ENCODE data around the gene GARIN5B. TPM values are rescaled to one million over a fixed set of nuclear protein-coding genes. Genes with fewer than 3 reads are reported as not detected.
A peak's percentile ranks its signal among the peaks of the same experiment; 100 is the strongest.

The GARIN5B gene
- total RNA-seq, 2 experiments from 2014 or later: not detected

DNA sequence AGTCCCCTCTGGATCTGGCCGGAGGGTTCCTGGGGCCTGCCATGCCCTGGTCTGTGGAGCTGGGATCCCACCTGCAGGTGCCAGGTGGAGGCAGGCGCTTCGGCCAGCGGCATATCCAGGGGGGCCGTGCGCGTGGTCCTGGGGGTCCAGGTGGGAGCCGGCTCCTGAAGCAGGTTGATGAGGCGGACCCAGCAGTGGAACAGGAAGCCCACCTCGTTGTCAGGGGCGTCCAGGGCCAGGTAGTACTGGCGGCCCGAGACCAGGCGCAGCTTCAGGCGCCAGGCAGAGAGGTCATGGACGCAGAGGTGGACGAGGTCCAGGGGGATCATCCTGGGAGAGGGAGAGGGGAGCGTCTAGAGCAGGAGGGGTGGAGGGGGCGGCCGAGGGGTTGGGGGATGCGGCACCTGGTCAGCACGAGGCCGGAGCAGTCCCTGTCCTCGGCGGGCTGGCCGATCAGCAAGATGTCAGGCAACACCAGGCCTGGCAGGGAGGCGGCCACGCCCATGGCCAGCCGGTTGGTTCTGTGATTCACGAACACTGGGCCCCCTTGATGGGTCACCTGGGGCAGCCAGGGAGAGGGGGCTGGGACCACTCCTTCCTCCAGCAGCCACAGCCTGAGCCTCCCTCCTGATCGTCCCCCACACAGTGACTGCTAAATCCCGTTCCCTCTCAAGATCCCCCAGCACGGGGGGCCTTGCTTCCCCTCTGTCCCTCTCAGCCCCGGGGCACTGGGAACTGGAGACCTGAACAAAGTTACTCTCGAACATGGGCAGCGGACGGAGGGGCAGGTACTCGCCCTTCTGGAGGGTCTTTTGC is 678 bp downstream of the GARIN5B start:
- no peak for DNase-seq
- H3K36me3 Mint-ChIP-seq (ENCODE audit: low read depth): no peaks in the 10 kb centered on the region
- H3K27me3 Mint-ChIP-seq: peaks cover 8% of the 10 kb centered on the region
- no peaks in the 10 kb centered on the region for H3K4me1 Mint-ChIP-seq
- CTCF ChIA-PET: no interaction called here
- POLR2A ChIA-PET: no interaction called here
- H3K27ac Mint-ChIP-seq: no peak overlapping the region
- H3K4me3 Mint-ChIP-seq: no peak overlapping the region
- no peaks in the 10 kb centered on the region for H3K9me3 Mint-ChIP-seq

DNA sequence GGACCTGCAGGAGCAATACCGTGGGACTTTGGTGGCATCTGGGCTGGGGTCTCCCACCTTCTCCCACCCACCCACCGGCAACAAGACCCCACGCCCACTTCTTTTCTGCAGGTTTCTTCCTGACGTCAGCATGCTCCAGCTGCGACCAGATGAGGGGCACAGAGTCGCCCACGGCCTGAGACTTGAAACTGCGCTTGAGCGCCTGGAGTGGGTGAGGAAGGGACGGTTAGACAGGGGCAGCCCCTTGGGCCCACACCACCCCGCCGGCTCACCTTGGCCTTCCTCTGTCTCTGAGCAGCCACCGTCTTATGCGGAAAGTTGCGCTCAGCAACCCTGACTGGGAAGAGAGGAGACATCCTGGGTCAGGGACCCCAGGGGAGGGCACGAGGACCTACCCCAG is 2.2 kb downstream of the GARIN5B start:
- Mint-ChIP-seq H3K9me3 (no peaks in the 10 kb centered on the region), H3K4me1 (no peaks in the 10 kb centered on the region), H3K27ac (no peak overlapping the region), H3K4me3 (no peak overlapping the region), H3K27me3 (peaks cover 9% of the 10 kb centered on the region), H3K36me3 (ENCODE audit: low read depth) (no peaks in the 10 kb centered on the region)
- no peak for DNase-seq
- CTCF ChIA-PET: no interaction called here
- POLR2A ChIA-PET: no interaction called here

DNA sequence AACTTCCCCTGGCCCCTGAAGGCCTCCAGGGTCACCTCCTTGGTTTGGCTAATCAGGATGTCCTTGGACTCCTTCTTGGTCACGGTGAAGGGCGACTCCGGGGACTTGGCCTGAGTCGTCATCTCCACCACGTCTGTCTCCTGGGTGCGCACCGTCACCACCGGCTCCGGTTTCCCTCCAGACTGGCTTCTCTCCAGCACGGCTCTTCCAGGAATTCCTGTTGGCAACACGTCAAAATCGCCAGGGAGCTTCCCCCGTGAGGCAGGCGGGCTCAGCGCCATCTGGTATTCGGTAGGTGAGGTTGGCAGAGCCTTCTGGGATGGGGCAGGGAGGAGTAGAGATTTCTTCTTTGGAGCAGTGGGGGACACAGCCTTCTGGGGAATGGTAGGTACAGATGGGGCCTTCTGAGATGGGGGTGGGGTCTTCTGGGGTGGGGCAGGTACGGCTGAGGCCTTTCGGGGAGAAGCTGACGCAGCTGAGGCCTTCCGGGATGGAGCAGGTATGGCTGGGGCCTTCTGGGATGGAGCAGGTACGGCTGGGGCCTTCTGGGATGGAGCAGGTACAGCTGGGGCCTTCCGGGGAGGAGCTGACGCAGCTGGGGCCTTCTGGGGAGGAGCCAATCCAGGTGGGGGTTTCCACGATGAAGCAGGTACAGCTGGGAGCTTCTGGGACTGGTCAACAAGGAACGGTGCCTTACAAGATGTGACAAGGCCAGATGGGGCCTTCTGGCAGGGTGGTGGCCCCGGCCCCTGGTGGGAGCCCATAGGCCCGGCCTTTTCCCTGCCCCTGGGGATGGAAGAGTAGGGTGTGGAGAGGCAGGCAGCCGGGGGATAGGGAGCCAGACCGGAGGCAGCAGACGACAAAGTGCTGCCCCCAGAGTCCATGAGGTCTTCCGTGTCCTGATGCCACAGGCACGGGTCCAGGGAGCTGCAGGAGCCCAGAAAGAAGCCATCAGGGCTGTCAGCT is 3.8 kb downstream of the GARIN5B start:
- no peak for DNase-seq
- no peaks in the 10 kb centered on the region for H3K9me3 Mint-ChIP-seq
- no peak overlapping the region for H3K27ac Mint-ChIP-seq
- POLR2A ChIA-PET: interaction anchor here (1.2 kb wide), 1 partner anchor 48 kb away, joined by 4 read pairs; the partner anchor contains the start of gene UBE2S
- CTCF ChIA-PET: no interaction called here
- no peaks in the 10 kb centered on the region for H3K36me3 Mint-ChIP-seq (ENCODE audit: low read depth)
- peaks cover 16% of the 10 kb centered on the region for H3K27me3 Mint-ChIP-seq
- H3K4me3 Mint-ChIP-seq: no peak overlapping the region
- H3K4me1 Mint-ChIP-seq: no peaks in the 10 kb centered on the region

DNA sequence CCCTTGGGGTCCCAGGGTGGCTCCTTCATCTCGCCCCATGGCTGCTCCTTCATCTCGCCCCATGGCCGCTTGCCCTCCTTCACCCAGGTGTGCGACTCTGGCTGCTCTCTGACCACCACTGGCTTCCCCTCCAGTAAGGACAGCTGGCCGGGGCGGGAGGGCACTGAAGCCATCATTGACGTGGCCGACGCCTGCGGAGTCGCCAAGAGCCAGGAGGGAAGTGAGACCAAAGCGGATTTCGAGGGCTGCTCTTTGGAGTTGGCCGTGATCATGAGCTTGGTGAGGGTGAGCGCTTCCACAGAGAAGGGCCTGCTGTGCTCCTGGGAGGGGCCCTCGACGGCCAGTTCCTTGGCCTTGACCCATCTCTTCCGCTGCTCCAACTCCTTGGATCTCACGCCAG is 4.6 kb downstream of the GARIN5B start:
- no peak overlapping the region for H3K4me3 Mint-ChIP-seq
- H3K4me1 Mint-ChIP-seq: peaks cover 4% of the 10 kb centered on the region
- no peak overlapping the region for H3K27ac Mint-ChIP-seq
- H3K36me3 Mint-ChIP-seq (ENCODE audit: low read depth): no peaks in the 10 kb centered on the region
- H3K9me3 Mint-ChIP-seq: no peaks in the 10 kb centered on the region
- POLR2A ChIA-PET: no interaction called here
- no peak for DNase-seq
- peaks cover 21% of the 10 kb centered on the region for H3K27me3 Mint-ChIP-seq
- CTCF ChIA-PET: no interaction called here

DNA sequence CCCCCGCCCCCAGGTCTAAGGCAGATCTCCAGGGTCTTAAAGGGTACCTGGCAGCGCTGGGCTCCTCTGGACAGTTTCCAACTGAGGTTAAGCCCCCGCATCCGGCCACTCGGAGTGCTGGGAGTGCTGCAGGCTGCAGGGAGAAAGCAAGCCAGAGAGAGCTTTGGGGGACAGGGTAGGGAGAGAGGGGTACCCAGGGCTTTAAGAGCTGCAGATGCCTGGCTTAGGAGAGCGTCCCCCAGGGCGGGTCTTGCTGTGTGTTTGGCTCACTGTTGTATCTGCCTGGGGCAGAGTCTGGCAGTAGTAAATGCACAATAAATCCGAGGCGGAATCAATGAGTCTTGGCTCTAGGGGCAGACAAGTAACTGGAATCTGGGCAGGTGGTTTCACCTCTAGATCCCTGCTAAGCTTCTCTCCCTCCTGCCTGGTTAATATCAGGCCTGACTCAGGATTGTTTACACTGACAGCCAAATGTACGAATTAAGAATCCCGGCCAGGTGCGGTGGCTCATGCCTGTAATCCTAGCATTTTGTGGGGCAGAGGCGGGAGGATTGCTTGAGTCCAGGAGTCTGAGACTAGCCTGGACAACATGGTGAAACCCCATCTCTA is 7.7 kb downstream of the GARIN5B start:
- Mint-ChIP-seq H3K36me3 (ENCODE audit: low read depth) (no peaks in the 10 kb centered on the region), H3K27ac (no peak overlapping the region), H3K4me3 (no peak overlapping the region), H3K9me3 (no peaks in the 10 kb centered on the region), H3K27me3 (peaks cover 46% of the 10 kb centered on the region), H3K4me1 (peaks cover 34% of the 10 kb centered on the region)
- ChIA-PET CTCF (interaction anchor here (0.6 to 1.7 kb wide), 2 partner anchors 13 to 16 kb away, joined by 3 to 4 read pairs; partner anchors contain the start of gene KMT5C), POLR2A (interaction anchor here (1.1 kb wide), 1 partner anchor 17 kb away, joined by 4 read pairs; no protein-coding TSS in a partner anchor)
- DNase-seq: no peak

DNA sequence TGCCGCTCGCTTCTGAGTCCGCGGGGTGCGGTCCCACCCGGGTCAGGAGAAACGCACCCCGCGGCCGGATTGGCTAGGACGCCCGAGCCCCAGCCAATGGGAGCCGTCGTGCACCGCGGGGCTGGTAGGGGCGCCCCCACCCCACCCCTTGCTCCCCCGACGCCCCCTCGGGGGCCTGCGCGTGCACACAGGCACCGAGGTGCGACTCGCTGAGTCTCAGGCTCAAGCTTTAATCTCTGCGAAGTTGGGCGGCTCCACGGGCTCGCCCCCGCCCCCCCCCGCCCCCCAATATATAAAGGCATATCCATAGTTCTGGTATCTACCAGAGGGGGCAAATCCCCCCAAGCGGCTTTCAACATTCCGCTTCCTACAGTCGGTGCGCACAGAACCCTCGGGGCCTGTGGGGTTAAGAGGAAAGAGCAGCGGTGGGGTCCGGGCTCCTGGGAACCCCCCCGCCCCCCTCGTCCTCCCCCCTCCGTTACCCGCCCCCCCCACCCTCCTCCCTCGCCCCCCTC is 8.3 kb downstream of the GARIN5B start, which contains the start of gene COX6B2:
TSS of gene COX6B2 (minus strand) at position 22 of the 515 bp plus-strand sequence. CDS start 198 bp downstream, outside the sequence.
- Mint-ChIP-seq H3K27me3 (peaks cover 46% of the 10 kb centered on the region), H3K4me3 (peak within 1 kb of the TSS; percentile 67), H3K9me3 (no peaks in the 10 kb centered on the region), H3K27ac (no peak within 1 kb of the TSS), H3K4me1 (peaks cover 34% of the 10 kb centered on the region), H3K36me3 (ENCODE audit: low read depth) (no peaks in the 10 kb centered on the region)
- ChIA-PET POLR2A (no interaction called here), CTCF (interaction anchor here (1.7 kb wide), 1 partner anchor 16 kb away, joined by 4 read pairs; the partner anchor contains the start of gene KMT5C)
- no peak for DNase-seq

DNA sequence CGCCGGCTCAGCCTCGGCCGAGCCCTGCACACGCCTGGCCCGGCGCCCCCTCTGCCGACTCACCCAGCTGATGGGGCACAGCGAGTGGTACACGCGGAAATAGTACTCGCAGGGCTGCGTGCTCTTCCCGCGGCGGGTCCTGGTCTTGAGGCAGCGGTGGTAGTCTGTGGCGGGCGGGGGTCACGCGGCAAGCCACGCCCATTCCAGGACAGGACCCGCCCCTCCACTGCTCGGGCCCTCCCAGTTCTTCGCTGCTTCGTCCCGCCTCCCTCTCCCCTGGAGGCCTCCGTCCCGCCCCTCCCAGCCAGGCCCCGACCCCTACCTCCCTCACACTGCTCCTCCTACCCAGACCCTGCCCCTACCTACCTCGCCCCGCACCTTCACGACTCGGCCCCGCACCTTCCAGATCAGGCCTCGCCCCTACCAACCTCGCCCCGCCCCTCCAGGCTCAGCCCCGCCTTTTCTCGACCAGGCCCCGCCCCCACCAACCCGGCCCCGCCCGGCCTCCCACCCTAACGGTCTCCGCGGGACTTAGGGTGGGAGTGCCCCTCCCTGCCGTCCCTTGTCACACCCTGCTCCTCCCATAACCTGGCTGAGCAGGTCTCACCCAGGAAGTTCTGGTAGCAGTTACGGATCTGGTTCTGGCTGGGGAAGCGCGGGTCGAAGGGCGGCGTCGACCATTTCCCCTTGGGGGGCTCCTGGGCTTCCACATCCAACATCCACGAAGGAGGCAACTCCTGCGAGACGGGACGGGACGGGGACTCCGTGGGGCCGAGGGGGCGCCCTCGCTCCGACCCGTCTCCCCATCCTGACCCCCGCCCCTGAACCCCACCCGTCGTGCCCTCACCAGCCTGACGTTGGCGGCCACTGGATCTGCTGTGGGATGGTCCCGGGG is 9.0 kb downstream of the GARIN5B start:
- H3K4me1 Mint-ChIP-seq: peaks cover 34% of the 10 kb centered on the region
- DNase-seq: peak; percentile 71
- CTCF ChIA-PET: no interaction called here
- peak overlapping the region; percentile 67 for H3K4me3 Mint-ChIP-seq
- POLR2A ChIA-PET: interaction anchor here (0.9 to 2.5 kb wide), 3 partner anchors 15 to 236 kb away, joined by 3 to 13 read pairs (median 3); partner anchors contain the start of genes KMT5C and UBE2S
- H3K9me3 Mint-ChIP-seq: no peaks in the 10 kb centered on the region
- H3K36me3 Mint-ChIP-seq (ENCODE audit: low read depth): no peaks in the 10 kb centered on the region
- H3K27me3 Mint-ChIP-seq: peaks cover 46% of the 10 kb centered on the region
- H3K27ac Mint-ChIP-seq: no peak overlapping the region

DNA sequence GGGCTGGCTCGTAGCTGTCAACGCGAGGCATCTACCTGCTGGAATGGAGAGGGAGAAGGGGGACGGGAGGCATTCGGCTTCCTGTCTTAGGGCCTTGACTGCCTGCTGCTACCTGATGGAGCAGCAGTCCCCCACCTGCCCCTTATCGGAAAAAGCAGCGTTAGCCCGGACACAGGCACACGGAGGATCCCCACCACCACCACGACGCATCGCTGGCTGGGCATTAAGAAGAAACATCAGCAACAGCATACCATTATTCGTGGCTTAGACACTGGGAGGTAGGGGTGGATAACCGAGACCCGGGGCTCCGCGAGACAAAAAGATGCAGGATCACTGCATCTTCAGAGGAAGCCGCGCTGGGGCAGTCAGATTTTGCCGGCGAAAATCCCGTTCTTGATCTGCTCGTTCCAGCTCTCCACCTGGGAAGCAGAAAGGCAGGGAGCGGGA is 9.7 kb downstream of the GARIN5B start:
- no peak for DNase-seq
- ChIA-PET CTCF (no interaction called here), POLR2A (interaction anchor here (0.9 to 2.5 kb wide), 3 partner anchors 14 to 235 kb away, joined by 3 to 13 read pairs (median 3); partner anchors contain the start of genes KMT5C and UBE2S)
- Mint-ChIP-seq H3K27ac (no peak overlapping the region), H3K4me3 (peak overlapping the region; percentile 67), H3K36me3 (ENCODE audit: low read depth) (no peaks in the 10 kb centered on the region), H3K4me1 (peaks cover 34% of the 10 kb centered on the region), H3K9me3 (no peaks in the 10 kb centered on the region), H3K27me3 (peaks cover 46% of the 10 kb centered on the region)

DNA sequence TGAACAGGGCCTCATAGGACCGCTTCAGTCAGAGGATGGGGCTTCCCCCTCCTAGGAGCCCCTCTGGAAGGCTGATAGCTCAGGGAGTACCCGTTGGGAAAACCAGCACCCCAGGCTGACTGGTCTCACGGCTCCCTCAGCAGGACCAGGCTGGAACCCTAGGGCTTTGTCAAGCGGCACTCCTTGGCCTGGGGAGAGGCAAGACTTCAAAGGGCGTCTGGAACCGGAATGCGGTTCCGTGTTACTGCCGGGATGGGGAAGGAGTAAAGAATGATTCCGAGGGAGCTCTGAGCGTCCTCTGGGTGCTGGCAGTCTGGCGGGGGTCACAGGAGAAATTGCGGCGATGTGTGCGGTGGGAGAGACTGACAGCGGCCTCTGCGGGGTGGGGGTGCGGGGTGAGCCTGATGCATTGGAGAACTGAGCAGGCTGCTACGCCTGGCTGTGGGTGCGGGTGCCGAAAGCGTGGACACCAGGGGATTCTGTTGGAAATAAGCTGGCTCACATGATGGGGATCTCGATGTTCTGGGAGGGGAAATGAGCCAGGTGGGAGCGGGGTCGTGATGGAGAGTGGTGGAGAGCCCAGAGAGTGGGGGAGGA is 10.4 kb downstream of the GARIN5B start:
- Mint-ChIP-seq H3K27ac (no peak overlapping the region), H3K4me1 (peaks cover 34% of the 10 kb centered on the region), H3K9me3 (no peaks in the 10 kb centered on the region), H3K36me3 (ENCODE audit: low read depth) (peaks cover 3% of the 10 kb centered on the region), H3K4me3 (peak overlapping the region; percentile 33), H3K27me3 (peaks cover 46% of the 10 kb centered on the region)
- ChIA-PET POLR2A (interaction anchor here (0.9 to 2.5 kb wide), 4 partner anchors 14 to 235 kb away, joined by 3 to 13 read pairs (median 3); partner anchors contain the start of genes KMT5C and UBE2S), CTCF (interaction anchor here (0.8 kb wide), 1 partner anchor 51 kb away, joined by 5 read pairs; no protein-coding TSS in a partner anchor)
- no peak for DNase-seq

DNA sequence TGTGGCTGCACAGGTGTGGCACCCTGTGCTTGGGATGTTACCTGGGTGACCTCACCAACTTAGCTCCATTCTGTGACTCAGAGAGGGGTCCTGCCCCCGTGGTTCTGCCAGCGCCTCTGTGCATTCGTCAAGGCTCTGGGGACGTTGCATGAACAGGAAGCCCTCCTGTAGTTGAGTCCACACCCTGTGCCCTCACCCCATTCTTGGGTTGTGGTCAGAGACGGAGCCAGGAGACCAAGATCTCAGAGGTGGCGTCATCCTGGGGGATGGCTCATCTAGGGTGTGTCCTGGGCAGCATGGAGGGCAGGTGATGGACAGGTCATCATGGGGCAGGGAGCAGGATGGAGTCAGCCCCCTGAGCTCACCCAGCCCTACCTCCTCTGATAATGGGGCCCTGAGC is 11.0 kb downstream of the GARIN5B start:
- ChIA-PET CTCF (interaction anchor here (0.8 kb wide), 1 partner anchor 50 kb away, joined by 5 read pairs; no protein-coding TSS in a partner anchor), POLR2A (interaction anchor here (0.9 to 2.5 kb wide), 2 partner anchors 13 to 92 kb away, joined by 3 to 13 read pairs; partner anchors contain the start of gene KMT5C)
- H3K27me3 Mint-ChIP-seq: peaks cover 41% of the 10 kb centered on the region
- no peak overlapping the region for H3K4me3 Mint-ChIP-seq
- H3K27ac Mint-ChIP-seq: peak overlapping the region; percentile 26
- peaks cover 34% of the 10 kb centered on the region for H3K4me1 Mint-ChIP-seq
- H3K36me3 Mint-ChIP-seq (ENCODE audit: low read depth): peaks cover 3% of the 10 kb centered on the region
- peak; percentile 45 for DNase-seq
- H3K9me3 Mint-ChIP-seq: no peaks in the 10 kb centered on the region

All from activated CD4-positive, alpha-beta memory T cell treated with anti-CD3 and anti-CD28 coated beads, Interleukin-2, amount 10 ng/mL, durations not matched to agents 7 days and 5 days (primary cell).